Stimulated activated CD8-positive, alpha-beta memory T cell treated with anti-CD3 and anti-CD28 coated beads, Interleukin-15, amount 100 ng/mL, for 1 hour (primary cell): ENCODE results near the gene CDH10.

Experiments
- DNase-seq: peaks from one replicate; pipeline ENCODE4 v3.0.0-alpha.2; 2020; ENCODE audit warnings: low read depth

Gene CDH10

DNA sequence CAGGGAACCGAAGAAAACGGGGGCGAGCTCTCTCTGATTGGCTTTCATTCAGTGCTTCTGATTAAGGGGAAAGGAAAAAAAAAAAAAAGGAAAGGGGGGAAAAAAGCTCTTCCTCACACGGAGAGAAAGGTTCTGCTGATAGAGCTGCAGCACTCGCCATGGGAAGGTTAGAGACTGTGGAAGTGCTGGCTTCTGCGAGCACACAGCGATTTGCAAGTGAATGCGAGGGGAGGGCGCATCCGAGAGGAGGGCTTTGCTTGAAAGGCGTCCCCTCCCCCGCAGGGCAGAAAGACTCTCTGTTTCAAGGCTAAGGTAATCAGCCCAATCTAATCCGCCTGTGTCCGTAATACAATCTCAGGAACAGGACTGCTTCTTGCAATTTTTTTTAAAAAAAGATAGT is at the start of gene CDH10:
Gene CDH10 (minus strand): TSS at position 218 of the 400 bp plus-strand sequence. CDS start 51,488 bp downstream, outside the sequence.
- no peak for DNase-seq

- no peak for DNase-seq
Observed at GRCh38 chr5:24693609-24694008, 48.8 kb upstream of the CDH10 start.

GRCh38 chr5:24691074-24691473 is 46.3 kb upstream of the CDH10 start:
- no peak for DNase-seq

DNA sequence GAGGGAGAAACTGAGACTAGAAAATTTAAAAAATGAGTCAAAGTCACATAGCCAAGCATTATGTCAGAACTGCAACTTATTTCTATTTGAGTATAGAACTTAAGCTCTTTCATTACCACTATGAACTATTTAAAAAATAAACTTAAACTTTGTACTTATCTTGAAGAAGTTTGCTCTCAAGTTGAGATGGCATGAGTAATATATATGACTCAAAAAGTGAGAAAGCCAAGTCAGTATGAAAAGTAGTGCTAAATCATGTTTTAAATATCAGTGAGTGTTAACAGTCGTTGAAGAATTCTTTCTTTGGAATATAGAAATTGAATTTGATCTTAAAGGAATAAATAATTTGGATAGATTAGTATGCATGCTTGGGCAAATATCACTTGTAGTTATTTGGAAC is 36.3 kb upstream of the CDH10 start:
- DNase-seq: no peak

DNA sequence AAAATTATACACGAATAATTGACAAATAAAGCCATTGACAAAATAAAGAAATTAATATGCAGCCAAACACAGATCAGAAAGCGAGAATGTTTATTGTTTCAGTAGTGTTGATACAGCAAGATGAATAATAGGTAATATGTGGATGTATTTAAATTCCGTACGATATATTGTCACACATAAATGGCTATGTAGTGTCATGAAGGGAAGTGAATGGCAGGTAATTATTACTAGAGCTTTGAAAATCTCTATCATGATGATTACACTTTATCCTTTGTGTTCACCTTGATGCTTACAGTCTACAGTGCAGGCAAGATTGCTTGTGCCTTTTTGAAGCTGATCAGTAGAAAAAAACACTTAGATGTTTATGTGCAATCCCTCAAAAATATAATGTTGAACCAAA is 23.3 kb upstream of the CDH10 start:
- DNase-seq: no peak

DNA sequence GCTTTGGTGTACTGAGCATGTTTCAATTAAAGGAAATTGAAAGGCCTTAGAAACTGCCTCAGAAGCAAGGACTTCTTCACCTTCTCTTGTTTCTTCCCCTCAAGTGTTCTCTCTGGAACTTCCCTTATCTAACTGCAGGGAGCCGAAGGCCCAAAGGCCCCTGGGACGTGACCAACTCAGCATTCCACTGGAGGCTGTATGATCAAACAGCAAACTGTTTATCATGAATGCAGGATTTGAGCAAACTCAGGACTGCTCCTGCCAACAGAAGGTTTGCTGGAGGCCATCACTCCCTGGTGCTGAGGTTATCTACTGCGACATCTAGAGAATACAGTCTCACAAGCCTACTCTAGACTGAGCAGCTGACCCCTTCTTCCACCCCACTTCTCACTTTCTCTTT is 4.8 kb upstream of the CDH10 start:
- no peak for DNase-seq

GRCh38 chr5:24646915-24647314 is 2.1 kb upstream of the CDH10 start:
- no peak for DNase-seq

GRCh38 chr5:24645483-24645882 is 705 bp upstream of the CDH10 start:
- no peak for DNase-seq

- no peak for DNase-seq
Observed at GRCh38 chr5:24643880-24644279, 898 bp downstream of the CDH10 start.

DNA sequence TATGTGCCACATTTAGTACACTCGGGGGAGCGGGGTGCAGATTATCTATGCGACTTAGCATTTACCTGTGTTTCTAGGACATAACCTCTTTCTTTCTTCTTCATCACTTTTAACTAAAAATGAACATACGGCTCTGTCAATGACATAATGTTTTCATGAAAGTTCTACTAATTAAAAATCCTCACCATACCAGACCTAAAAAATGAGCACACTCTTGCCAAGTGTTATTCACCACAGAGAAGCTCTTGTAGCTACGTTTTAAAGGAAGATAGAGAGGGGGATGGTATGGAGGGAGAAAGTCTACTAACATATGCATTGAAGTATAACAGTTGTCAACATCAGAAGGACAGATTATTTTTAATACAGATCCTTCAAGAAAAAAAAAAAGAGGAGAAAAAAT is 1.6 kb downstream of the CDH10 start:
- DNase-seq: no peak

DNA sequence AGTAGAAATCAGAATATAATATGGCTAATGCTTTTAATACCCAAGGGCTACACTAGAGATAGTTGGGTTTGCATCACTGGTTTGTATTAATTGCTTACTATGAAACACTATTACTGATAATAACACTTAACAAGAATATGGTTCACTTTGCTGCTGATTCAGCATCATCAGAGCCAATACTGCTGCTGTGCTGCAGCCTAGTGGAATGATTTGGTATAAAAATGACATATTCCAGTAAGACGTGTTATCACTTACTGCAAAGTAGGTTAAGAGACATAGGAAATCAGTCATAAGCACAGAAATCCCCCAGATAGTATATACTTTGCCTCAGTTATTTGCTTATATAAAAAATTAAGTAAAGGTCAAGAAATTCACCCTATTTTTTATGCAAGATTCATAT is 2.8 kb downstream of the CDH10 start:
- DNase-seq: no peak

- no peak for DNase-seq
Observed at GRCh38 chr5:24635209-24635608, 9.6 kb downstream of the CDH10 start.

- DNase-seq: no peak
Observed at GRCh38 chr5:24633715-24634325, 11.0 kb downstream of the CDH10 start.

DNA sequence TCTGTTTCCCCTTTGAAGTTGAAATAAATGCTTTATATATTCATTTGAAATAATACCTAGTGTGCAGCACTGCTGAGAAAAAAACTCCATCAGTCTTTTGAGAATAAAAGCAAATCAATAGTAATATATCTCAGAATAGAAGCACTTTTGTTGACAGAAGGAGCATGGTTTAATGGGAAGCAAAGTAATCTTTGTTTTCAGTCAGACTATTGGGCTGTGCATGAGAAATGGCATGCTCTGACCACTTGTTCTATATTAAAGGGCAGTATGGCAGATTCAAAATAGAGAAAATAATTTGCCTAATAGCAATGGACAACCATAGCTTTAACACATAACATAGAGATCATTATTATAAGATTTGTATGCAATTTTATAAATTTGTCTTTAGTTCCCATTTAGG is 12.4 kb downstream of the CDH10 start:
- DNase-seq: no peak

- no peak for DNase-seq
Observed at GRCh38 chr5:24630918-24631317, 13.9 kb downstream of the CDH10 start.

- no peak for DNase-seq
Observed at GRCh38 chr5:24629798-24630197, 15.0 kb downstream of the CDH10 start.

- DNase-seq: no peak
Observed at GRCh38 chr5:24624872-24625271, 19.9 kb downstream of the CDH10 start.

DNA sequence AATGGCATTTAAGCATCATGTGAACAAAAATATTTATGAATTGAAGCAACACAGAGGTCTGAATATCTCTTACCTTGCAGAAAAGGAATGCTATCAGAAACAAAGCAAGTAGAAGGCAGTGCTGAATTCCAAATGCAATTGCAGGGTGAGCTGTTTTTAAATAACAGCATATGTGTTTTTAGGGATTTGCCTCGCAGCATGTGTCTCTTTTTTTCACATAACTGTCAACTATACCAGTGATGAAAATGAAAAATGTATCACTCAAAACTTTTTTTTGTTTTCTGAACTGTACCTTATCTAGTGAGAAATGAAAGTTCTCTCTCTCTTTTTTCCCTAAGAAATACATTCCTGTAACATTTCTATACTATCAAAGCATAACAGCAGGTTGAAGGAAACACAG is 21.2 kb downstream of the CDH10 start:
- no peak for DNase-seq

- DNase-seq: no peak
Observed at GRCh38 chr5:24623031-24623430, 21.7 kb downstream of the CDH10 start.

GRCh38 chr5:24621792-24622191 is 23.0 kb downstream of the CDH10 start:
- DNase-seq: no peak

- DNase-seq: no peak
Observed at GRCh38 chr5:24616566-24616965, 28.2 kb downstream of the CDH10 start.

GRCh38 chr5:24615159-24615558 is 29.6 kb downstream of the CDH10 start:
- DNase-seq: no peak

GRCh38 chr5:24609706-24610105 is 35.1 kb downstream of the CDH10 start:
- DNase-seq: no peak

DNA sequence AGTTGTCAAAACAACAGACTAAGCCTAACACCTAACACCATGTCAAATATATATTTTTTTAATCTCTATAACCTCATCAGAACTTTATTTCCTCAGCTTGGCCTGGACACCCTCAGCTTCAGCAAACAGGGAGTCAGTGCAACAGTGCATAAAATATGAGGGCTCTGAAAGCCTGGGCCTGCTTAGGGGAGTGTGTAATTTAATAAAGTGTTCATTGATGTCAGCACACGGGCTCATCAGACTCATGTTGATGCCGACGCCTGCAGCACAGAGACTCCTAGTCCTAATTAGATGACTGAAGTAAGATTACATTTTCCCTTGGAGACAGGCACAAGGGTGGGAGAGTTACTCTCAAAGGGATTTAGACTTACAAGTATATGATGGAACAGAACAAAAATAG is 37.8 kb downstream of the CDH10 start:
- DNase-seq: no peak

GRCh38 chr5:24602188-24602587 is 42.6 kb downstream of the CDH10 start:
- no peak for DNase-seq
